Liver (tissue), 3 donors: Measurements from ENCODE around the gene OR2A5.

Experiments used
- HNF4G ChIP-seq: IDR thresholded peaks from 2 replicates; pipeline ENCODE4 v1.6.1; 2016; ENCODE audit warnings: antibody characterized with exemption
- NR2F2 ChIP-seq: IDR thresholded peaks from 2 replicates; pipeline ENCODE4 v1.6.1; 2016; ENCODE audit warnings: antibody characterized with exemption
- SP1 ChIP-seq: IDR thresholded peaks from 2 replicates; pipeline ENCODE4 v1.6.1; 2018; ENCODE audit warnings: antibody characterized with exemption, mild to moderate bottlenecking
- TAF1 ChIP-seq: conservative IDR thresholded peaks from 2 replicates; pipeline ENCODE4 v1.6.1; 2016; ENCODE audit warnings: antibody characterized with exemption, mild to moderate bottlenecking
- TF ChIP-seq, protein P1 (sequence below): fragments of 150-350 bp; IDR thresholded peaks from 2 replicates; pipeline ENCODE4 v1.5.1; 2017; ENCODE audit warnings: improper control_type of control experiment, low read depth, low read length; ENCODE audit not compliant: missing input control
- TF ChIP-seq, protein P2 (sequence below): IDR thresholded peaks from 2 replicates; pipeline ENCODE4 v1.6.1; 2016; ENCODE audit warnings: antibody characterized with exemption
- TF ChIP-seq, protein P3 (sequence below): IDR thresholded peaks from 2 replicates; pipeline ENCODE4 v1.6.1; 2016; ENCODE audit warnings: antibody characterized with exemption
- donor health status: healthy.
- donor health status: healthy.

DNA sequence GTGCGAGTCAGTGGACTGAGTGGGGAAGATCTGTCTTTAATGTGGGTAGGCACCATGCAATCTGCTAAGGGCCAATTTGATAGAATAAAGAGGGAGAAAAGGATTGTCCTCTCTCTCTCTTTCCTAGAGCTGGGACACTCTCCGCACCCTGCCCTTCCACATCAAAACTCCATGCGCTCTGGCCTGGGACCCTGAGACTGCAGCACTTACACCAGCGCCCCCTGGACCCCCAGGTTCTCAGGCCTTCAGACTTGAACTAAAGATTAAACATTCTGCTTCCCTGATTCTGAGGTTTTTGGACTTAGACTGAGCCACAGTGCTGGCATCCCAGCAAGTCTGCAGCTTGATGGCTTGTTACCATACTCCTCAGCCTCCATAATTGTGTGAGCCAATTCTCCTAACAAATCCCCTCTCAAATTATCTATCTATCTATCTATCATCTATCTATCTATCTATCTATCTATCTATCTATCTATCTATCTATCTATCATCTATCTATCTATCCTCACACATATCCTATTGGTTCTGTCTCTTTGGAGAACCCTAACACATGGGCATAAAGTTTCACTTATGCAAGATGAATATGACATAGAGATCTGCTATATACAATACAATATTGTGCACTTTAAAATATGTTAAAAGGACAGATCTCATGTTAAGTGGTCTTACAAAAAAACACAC is 22.4 kb upstream of the OR2A5 start:
- TF ChIP-seq, protein P1, sequence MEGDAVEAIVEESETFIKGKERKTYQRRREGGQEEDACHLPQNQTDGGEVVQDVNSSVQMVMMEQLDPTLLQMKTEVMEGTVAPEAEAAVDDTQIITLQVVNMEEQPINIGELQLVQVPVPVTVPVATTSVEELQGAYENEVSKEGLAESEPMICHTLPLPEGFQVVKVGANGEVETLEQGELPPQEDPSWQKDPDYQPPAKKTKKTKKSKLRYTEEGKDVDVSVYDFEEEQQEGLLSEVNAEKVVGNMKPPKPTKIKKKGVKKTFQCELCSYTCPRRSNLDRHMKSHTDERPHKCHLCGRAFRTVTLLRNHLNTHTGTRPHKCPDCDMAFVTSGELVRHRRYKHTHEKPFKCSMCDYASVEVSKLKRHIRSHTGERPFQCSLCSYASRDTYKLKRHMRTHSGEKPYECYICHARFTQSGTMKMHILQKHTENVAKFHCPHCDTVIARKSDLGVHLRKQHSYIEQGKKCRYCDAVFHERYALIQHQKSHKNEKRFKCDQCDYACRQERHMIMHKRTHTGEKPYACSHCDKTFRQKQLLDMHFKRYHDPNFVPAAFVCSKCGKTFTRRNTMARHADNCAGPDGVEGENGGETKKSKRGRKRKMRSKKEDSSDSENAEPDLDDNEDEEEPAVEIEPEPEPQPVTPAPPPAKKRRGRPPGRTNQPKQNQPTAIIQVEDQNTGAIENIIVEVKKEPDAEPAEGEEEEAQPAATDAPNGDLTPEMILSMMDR: no peak
- TF ChIP-seq SP1 (no peak), TAF1 (no peak), NR2F2 (no peak), HNF4G (no peak)
- TF ChIP-seq, protein P2, sequence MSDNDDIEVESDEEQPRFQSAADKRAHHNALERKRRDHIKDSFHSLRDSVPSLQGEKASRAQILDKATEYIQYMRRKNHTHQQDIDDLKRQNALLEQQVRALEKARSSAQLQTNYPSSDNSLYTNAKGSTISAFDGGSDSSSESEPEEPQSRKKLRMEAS: no peak
- TF ChIP-seq, protein P3, sequence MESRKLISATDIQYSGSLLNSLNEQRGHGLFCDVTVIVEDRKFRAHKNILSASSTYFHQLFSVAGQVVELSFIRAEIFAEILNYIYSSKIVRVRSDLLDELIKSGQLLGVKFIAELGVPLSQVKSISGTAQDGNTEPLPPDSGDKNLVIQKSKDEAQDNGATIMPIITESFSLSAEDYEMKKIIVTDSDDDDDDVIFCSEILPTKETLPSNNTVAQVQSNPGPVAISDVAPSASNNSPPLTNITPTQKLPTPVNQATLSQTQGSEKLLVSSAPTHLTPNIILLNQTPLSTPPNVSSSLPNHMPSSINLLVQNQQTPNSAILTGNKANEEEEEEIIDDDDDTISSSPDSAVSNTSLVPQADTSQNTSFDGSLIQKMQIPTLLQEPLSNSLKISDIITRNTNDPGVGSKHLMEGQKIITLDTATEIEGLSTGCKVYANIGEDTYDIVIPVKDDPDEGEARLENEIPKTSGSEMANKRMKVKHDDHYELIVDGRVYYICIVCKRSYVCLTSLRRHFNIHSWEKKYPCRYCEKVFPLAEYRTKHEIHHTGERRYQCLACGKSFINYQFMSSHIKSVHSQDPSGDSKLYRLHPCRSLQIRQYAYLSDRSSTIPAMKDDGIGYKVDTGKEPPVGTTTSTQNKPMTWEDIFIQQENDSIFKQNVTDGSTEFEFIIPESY: no peak
